Gastroesophageal sphincter (tissue), 3 donors: ENCODE results near the gene TBX21.

Source experiments
- POLR2A ChIP-seq, 2 donors: fragments of 450-650 bp; IDR thresholded peaks; one replicate each; pipeline ENCODE4 v1.6.1; 2017; ENCODE audit warnings: antibody characterized with exemption in 2 of 2, mild to moderate bottlenecking in 2 of 2, moderate library complexity in 1 of 2
- TF ChIP-seq, protein P1 (sequence below), 4 experiments: fragments of 200-600 bp in 2 of 4; fragments of 450-650 bp in 2 of 4; sonication (generic) in 1 of 4; IDR thresholded peaks; one replicate each; pipeline ENCODE4 v1.5.1; 2017 to 2019; ENCODE audit warnings: antibody characterized with exemption in 4 of 4, mild to moderate bottlenecking in 2 of 4, moderate library complexity in 2 of 4

DNA sequence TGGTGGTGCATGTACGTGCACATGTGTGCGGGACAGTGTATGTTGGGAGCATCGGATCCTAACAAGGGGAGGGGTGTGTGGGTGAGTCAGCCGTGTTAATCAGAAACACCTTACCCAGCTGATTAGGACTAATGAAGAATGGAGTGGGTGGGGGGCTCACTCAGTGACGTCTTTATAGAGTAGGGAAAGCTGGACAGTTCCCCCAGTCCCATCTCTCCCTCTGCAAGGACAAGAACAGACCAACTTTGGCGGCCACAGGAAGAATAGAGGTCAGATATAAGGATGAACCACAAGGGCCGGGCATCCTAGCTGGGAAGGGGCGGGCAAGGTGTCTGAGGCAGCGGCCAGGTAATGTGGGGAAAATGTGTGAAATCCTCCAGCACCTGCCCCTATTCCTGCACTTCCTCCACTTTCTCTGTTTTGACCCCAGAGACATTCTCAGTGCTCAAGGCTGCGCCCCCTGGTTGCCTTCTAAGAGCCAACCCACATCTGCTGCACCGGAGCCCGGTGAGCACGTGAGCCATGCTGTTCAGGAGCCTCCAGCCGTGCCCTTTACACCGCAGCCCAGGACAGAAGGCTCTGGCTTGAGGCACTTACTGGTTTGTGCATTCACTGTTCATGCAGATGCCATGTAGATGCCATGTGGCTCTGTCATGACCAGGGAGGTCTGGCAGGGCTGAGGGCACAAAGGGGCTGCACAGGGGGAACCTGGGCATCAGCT, 18.9 kb upstream of the TBX21 start:
- TF ChIP-seq, protein P1, sequence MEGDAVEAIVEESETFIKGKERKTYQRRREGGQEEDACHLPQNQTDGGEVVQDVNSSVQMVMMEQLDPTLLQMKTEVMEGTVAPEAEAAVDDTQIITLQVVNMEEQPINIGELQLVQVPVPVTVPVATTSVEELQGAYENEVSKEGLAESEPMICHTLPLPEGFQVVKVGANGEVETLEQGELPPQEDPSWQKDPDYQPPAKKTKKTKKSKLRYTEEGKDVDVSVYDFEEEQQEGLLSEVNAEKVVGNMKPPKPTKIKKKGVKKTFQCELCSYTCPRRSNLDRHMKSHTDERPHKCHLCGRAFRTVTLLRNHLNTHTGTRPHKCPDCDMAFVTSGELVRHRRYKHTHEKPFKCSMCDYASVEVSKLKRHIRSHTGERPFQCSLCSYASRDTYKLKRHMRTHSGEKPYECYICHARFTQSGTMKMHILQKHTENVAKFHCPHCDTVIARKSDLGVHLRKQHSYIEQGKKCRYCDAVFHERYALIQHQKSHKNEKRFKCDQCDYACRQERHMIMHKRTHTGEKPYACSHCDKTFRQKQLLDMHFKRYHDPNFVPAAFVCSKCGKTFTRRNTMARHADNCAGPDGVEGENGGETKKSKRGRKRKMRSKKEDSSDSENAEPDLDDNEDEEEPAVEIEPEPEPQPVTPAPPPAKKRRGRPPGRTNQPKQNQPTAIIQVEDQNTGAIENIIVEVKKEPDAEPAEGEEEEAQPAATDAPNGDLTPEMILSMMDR (IDR thresholded peaks at IDR 0.05): no peak
- no peak for TF ChIP-seq POLR2A (IDR thresholded peaks at IDR 0.05)
